ENCODE data around the gene ACE2.

ACE2 gene

DNA sequence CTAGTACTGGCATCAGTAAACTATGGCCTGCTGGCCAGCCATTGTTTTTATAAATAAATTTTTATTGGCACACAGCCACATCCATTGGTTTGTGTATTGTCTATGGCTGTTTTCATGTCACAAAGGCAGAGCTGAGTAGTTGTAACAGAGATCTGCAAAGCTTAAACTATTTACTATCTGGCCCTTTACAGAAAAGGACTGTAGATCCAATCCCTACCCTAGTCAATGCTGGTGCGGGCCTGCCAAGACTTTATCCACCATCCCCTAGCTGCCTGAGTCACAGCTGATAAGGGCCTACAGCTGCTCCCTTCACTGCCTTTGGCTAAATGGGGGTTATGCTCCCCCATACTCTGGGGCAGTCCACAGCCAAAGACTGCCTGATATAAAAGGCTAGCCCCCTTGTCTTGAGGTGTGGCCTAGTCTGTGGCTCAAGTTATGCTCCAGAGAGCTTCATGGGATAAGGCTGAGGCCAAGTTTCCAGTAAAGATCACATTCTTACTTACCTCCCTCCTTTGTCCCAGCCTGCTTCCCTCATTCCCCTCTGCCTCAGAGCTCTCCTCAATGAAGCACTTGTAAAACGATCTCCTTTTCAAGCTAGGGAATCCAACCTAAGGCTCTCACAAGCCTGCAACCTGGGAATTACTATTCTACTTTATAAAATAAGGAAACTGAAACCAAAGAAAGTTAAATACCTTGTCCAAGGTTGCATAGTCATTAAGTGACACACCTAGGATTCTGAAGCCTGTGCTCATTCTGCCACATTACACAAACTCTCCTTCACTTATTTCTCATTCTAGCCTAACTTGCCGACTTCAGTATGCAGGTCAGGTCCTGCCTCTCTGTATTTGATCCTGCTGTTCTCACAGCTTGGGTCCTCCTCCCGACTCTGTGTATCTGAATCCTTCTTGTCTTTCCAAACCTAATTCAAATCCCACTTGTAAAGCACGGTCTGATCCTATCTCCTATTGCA, 20.7 kb downstream of the ACE2 start:
- no peak for TF ChIP-seq FOXP2 (optimal IDR thresholded peaks at IDR 0.05; ENCODE audit: borderline replicate concordance, extremely low read depth, extremely low read length, insufficient read depth)
- TF ChIP-seq TAF1 (IDR thresholded peaks at IDR 0.05; ENCODE audit: borderline replicate concordance, insufficient read depth, low read length), result no peak
- TF ChIP-seq REST (IDR thresholded peaks at IDR 0.05; ENCODE audit: insufficient read depth in 1 of 2, low read depth in 2 of 2, low read length in 2 of 2), result no peak
- no peak for TF ChIP-seq POLR2AphosphoS5 (IDR thresholded peaks at IDR 0.05; ENCODE audit: low read depth, low read length)
- no peak for TF ChIP-seq SIN3A (IDR thresholded peaks at IDR 0.05; ENCODE audit: borderline replicate concordance, insufficient read depth, low read length)

- TF ChIP-seq REST (IDR thresholded peaks at IDR 0.05; ENCODE audit: insufficient read depth in 1 of 2, low read depth in 2 of 2, low read length in 2 of 2), result no peak
- TF ChIP-seq TAF1 (IDR thresholded peaks at IDR 0.05; ENCODE audit: borderline replicate concordance, insufficient read depth, low read length), result no peak
- TF ChIP-seq SIN3A (IDR thresholded peaks at IDR 0.05; ENCODE audit: borderline replicate concordance, insufficient read depth, low read length), result no peak
- no peak for TF ChIP-seq FOXP2 (optimal IDR thresholded peaks at IDR 0.05; ENCODE audit: borderline replicate concordance, extremely low read depth, extremely low read length, insufficient read depth)
- TF ChIP-seq POLR2AphosphoS5 (IDR thresholded peaks at IDR 0.05; ENCODE audit: low read depth, low read length), result no peak
Measured at GRCh38 chrX:15576019-15576418, 24.7 kb downstream of the ACE2 start.

DNA sequence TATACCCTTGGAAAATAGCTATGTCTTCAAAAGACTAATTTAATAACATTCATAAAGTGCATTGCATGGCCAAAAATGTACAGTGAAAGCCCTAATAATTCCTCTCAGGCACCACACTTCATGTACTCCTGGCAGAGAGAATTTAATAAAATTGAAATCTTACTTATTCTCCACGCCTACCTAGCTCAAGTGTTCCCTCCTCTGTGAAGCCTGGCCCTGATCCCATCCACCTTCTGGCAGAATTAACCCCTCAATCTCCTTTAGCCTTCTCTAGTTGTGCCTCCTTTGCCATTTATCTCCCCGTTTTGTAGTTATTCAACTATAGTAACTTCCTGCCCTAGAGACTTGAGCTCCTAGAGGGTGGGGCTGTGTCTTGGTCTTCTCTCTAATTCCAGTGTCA, 26.7 kb downstream of the ACE2 start:
- no peak for TF ChIP-seq TAF1 (IDR thresholded peaks at IDR 0.05; ENCODE audit: borderline replicate concordance, insufficient read depth, low read length)
- no peak for TF ChIP-seq SIN3A (IDR thresholded peaks at IDR 0.05; ENCODE audit: borderline replicate concordance, insufficient read depth, low read length)
- no peak for TF ChIP-seq REST (IDR thresholded peaks at IDR 0.05; ENCODE audit: insufficient read depth in 1 of 2, low read depth in 2 of 2, low read length in 2 of 2)
- TF ChIP-seq POLR2AphosphoS5 (IDR thresholded peaks at IDR 0.05; ENCODE audit: low read depth, low read length), result no peak
- no peak for TF ChIP-seq FOXP2 (optimal IDR thresholded peaks at IDR 0.05; ENCODE audit: borderline replicate concordance, extremely low read depth, extremely low read length, insufficient read depth)

DNA sequence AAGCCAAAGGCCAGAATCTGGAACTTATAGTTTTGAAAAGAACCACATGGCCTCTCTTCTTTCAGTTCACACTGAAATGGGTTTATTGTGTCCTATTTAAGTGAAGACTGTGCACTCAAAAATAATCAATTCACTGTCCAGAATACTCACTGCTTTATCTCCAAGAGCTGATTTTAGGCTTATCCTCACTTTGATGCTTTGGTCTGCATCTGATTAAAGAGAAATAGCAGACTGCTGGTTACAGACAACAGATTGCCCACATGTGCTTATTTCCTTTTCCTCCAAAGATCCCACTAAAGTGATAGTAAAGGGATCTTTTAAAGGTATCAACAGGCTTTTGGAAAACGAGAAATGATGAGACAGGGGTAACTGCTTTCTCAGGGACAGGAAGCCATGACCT, 30.6 kb downstream of the ACE2 start:
- TF ChIP-seq REST (IDR thresholded peaks at IDR 0.05; ENCODE audit: insufficient read depth in 1 of 2, low read depth in 2 of 2, low read length in 2 of 2), result no peak
- TF ChIP-seq POLR2AphosphoS5 (IDR thresholded peaks at IDR 0.05; ENCODE audit: low read depth, low read length), result no peak
- no peak for TF ChIP-seq SIN3A (IDR thresholded peaks at IDR 0.05; ENCODE audit: borderline replicate concordance, insufficient read depth, low read length)
- TF ChIP-seq TAF1 (IDR thresholded peaks at IDR 0.05; ENCODE audit: borderline replicate concordance, insufficient read depth, low read length), result no peak
- no peak for TF ChIP-seq FOXP2 (optimal IDR thresholded peaks at IDR 0.05; ENCODE audit: borderline replicate concordance, extremely low read depth, extremely low read length, insufficient read depth)
